Measurements from ENCODE around the gene SUCLG2.

The SUCLG2 gene

GRCh38 chr3:67437090-67437489 lies 217.3 kb downstream of the SUCLG2 start:
- DNase-seq = no peak

- no peak for DNase-seq
Observed at GRCh38 chr3:67433109-67433508, 221.3 kb downstream of the SUCLG2 start.

GRCh38 chr3:67431887-67432286 lies 222.5 kb downstream of the SUCLG2 start:
- DNase-seq = no peak

- DNase-seq = no peak
Observed at GRCh38 chr3:67423722-67424121, 230.7 kb downstream of the SUCLG2 start.

- no peak for DNase-seq
Observed at GRCh38 chr3:67421912-67422311, 232.5 kb downstream of the SUCLG2 start.

GRCh38 chr3:67419779-67420178 lies 234.6 kb downstream of the SUCLG2 start:
- no peak for DNase-seq

- no peak for DNase-seq
Observed at GRCh38 chr3:67419218-67419529, 235.2 kb downstream of the SUCLG2 start.

GRCh38 chr3:67418426-67419217 lies 235.8 kb downstream of the SUCLG2 start:
- no peak for DNase-seq

- no peak for DNase-seq
Observed at GRCh38 chr3:67416703-67417102, 237.7 kb downstream of the SUCLG2 start.

- DNase-seq = no peak
Observed at GRCh38 chr3:67415511-67415910, 238.9 kb downstream of the SUCLG2 start.

- DNase-seq = no peak
Observed at GRCh38 chr3:67414740-67415139, 239.7 kb downstream of the SUCLG2 start.

- DNase-seq = no peak
Observed at GRCh38 chr3:67405193-67405592, 249.2 kb downstream of the SUCLG2 start.

GRCh38 chr3:67402873-67403272 lies 251.5 kb downstream of the SUCLG2 start:
- no peak for DNase-seq

- DNase-seq = no peak
Observed at GRCh38 chr3:67401921-67402320, 252.5 kb downstream of the SUCLG2 start.

GRCh38 chr3:67400476-67400875 lies 253.9 kb downstream of the SUCLG2 start:
- no peak for DNase-seq

GRCh38 chr3:67389176-67389575 lies 265.2 kb downstream of the SUCLG2 start:
- DNase-seq = no peak

GRCh38 chr3:67388738-67389137 lies 265.7 kb downstream of the SUCLG2 start:
- DNase-seq = no peak

- DNase-seq = no peak
Observed at GRCh38 chr3:67386451-67386850, 268.0 kb downstream of the SUCLG2 start.

GRCh38 chr3:67384760-67385397 lies 269.5 kb downstream of the SUCLG2 start:
- DNase-seq = no peak

- DNase-seq = no peak
Observed at GRCh38 chr3:67384016-67384415, 270.4 kb downstream of the SUCLG2 start.

GRCh38 chr3:67383379-67383778 lies 271.0 kb downstream of the SUCLG2 start:
- no peak for DNase-seq

- DNase-seq = no peak
Observed at GRCh38 chr3:67382536-67382935, 271.9 kb downstream of the SUCLG2 start.

GRCh38 chr3:67381667-67382272 lies 272.6 kb downstream of the SUCLG2 start:
- no peak for DNase-seq

- DNase-seq = no peak
Observed at GRCh38 chr3:67380118-67380517, 274.3 kb downstream of the SUCLG2 start.

All from activated effector memory CD4-positive, alpha-beta T cell treated with Interleukin-2 at 50 U/mL for 16 hours (primary cell).